GM20000 (cell line): ENCODE results near the gene CD81.

Experiments
- DNase-seq: peaks from one replicate; pipeline ENCODE4 v3.0.0; 2012; ENCODE audit warnings: low spot score
- CTCF ChIP-seq: IDR thresholded peaks from 2 replicates; pipeline ENCODE4 v1.5.1; 2012; ENCODE audit warnings: mild to moderate bottlenecking, control low read depth; ENCODE audit errors: extremely low read depth, missing control alignments

Gene CD81

DNA sequence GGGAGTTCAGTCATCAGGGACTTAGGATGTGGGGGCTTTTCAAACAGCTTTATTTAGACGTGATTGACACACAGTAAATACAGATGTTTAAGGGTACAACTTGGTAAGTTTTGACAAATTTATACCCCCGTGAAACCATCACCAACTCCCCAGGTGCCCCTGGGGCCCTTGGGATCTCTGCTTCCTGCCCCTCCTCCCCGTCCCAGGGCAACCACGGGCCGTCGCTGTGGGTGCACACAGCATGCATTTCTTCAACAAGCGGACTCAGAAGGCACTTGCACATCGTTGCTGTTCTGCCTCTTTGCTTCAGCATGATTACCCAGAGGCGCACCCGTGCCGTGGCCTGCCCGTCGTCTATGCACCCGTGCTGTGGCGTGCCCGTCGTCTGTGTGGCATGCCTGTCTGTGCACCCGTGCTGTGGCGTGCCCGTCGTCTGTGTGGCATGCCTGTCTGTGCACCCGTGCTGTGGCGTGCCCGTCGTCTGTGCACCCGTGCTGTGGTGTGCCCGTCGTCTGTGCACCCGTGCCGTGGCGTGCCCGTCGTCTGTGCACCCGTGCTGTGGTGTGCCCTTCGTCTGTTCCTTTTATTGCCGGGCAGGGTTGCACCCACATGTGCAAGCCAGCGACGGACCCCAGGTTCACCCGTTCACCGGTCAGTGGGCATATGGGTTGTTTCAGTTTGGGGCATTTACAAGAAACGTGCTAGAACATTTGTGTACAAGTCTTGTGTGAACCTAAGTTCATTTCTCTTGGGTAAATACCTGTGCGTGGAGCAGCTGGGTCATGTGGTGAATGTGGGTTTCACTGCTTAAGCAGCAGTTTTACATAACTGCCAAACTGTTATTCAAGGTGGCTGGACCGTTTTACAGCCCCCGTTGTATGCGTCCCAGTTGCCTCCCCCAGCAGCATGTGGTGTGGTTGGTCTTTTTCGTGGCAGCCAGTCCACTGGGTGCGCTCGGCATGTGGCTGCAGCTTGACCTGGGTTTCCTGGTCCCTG is 8.3 kb downstream of the CD81 start:
- peak; percentile 70 for DNase-seq
- no peak for TF ChIP-seq CTCF

GRCh38 chr11:2386591-2386990 is 9.5 kb downstream of the CD81 start:
- DNase-seq, result no peak
- no peak for TF ChIP-seq CTCF

GRCh38 chr11:2387266-2387987 is 10.3 kb downstream of the CD81 start:
- TF ChIP-seq CTCF, result no peak
- no peak for DNase-seq

- DNase-seq, result no peak
- TF ChIP-seq CTCF, result no peak
Measured at GRCh38 chr11:2388431-2389376, 11.6 kb downstream of the CD81 start.

GRCh38 chr11:2389377-2390026 is 12.4 kb downstream of the CD81 start:
- DNase-seq, result no peak
- TF ChIP-seq CTCF, result no peak

GRCh38 chr11:2390091-2390724 is 13.1 kb downstream of the CD81 start:
- no peak for DNase-seq
- TF ChIP-seq CTCF, result no peak
